HG03460 (cell line): ENCODE measurements around the gene ODAD4.

Experiments
- ATAC-seq: cut with Tn5 transposase; IDR thresholded peaks from one replicate; pipeline ENCODE4 v1.9.1; 2021; ENCODE audit not compliant: unreplicated experiment

Gene ODAD4

GRCh38 chr17:41971721-41972523, 41.5 kb downstream of the ODAD4 start:
- no peak for ATAC-seq

- ATAC-seq, result no peak
Measured at GRCh38 chr17:41972571-41973407, 42.4 kb downstream of the ODAD4 start.

DNA sequence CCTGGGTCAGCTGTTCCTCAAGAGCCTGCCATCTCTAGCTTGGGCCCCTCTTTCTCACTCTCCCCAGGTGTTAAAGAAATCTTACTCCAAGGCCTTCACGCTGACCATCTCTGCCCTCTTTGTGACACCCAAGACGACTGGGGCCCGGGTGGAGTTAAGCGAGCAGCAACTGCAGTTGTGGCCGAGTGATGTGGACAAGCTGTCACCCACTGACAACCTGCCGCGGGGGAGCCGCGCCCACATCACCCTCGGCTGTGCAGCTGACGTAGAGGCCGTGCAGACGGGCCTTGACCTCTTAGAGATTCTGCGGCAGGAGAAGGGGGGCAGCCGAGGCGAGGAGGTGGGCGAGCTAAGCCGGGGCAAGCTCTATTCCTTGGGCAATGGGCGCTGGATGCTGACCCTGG, 43.0 kb downstream of the ODAD4 start:
- no peak for ATAC-seq

DNA sequence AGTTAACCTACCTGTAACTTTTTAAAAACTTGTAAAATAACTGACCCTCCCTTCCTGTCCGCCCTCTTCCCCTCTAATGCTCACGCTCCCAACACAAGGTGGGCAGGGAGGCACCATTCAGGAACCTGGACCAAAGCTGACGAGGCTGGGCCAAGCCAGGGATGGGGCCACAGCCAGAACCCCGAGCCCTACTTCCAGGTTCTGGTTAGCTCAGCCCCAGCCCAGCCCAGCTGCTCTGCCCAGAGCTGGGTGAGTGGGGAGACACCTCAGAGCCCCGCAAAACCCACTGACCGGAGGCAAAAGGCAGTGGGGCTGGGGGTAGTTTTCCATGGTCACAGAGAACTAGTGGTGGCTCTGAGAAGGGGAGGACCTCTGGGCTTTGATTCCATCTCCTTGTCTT, 43.6 kb downstream of the ODAD4 start:
- ATAC-seq, result no peak

DNA sequence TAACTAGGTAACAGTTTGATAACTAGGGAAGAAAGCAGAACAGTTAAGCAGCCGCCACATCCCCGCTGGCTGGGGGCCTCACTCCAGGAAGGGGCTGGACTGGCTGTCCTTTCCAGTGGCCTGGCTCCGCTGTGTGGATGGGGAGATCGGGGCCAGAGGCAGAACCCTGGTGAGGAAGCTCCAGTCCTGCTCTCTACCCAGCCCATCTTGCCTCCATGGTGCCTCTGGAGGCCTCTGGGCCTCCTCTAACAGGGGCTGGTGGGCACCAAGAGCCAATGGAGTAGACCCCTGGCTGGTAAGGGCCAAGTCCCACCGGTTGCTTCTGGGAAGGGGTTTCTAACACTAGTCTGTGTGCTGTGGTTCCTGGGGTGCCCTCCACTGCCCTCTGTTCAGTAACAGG, 44.2 kb downstream of the ODAD4 start:
- no peak for ATAC-seq

GRCh38 chr17:41975099-41976083, 45.0 kb downstream of the ODAD4 start:
- no peak for ATAC-seq

- no peak for ATAC-seq
Measured at GRCh38 chr17:41976142-41976768, 45.8 kb downstream of the ODAD4 start.

GRCh38 chr17:41977991-41978390, 47.6 kb downstream of the ODAD4 start:
- ATAC-seq, result no peak

- no peak for ATAC-seq
Measured at GRCh38 chr17:41982026-41982760, 51.8 kb downstream of the ODAD4 start.

- ATAC-seq, result no peak
Measured at GRCh38 chr17:41984454-41984853, 54.0 kb downstream of the ODAD4 start.

- no peak for ATAC-seq
Measured at GRCh38 chr17:41985919-41986318, 55.5 kb downstream of the ODAD4 start.

- ATAC-seq, result no peak
Measured at GRCh38 chr17:41986634-41987033, 56.2 kb downstream of the ODAD4 start.

DNA sequence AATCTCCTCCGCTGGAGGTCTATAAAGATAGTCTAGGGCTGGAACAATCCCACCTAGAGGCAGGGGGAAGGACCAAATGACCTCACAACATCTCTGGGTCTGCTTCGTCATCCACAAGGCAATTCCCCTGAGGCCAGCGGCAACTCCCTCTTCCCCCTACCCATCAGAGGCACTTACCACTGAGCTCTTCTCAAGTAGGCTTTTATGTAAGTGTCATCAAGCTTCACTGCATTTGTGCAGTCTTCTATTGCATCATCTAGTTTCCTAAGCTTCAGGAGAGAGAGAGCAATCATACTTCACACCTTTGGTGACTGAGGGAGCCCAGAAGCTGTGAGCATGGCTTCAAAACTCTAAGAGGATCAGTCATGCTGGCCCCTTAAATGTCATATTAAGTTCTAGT, 57.2 kb downstream of the ODAD4 start:
- no peak for ATAC-seq

- no peak for ATAC-seq
Measured at GRCh38 chr17:41988418-41988817, 58.0 kb downstream of the ODAD4 start.

DNA sequence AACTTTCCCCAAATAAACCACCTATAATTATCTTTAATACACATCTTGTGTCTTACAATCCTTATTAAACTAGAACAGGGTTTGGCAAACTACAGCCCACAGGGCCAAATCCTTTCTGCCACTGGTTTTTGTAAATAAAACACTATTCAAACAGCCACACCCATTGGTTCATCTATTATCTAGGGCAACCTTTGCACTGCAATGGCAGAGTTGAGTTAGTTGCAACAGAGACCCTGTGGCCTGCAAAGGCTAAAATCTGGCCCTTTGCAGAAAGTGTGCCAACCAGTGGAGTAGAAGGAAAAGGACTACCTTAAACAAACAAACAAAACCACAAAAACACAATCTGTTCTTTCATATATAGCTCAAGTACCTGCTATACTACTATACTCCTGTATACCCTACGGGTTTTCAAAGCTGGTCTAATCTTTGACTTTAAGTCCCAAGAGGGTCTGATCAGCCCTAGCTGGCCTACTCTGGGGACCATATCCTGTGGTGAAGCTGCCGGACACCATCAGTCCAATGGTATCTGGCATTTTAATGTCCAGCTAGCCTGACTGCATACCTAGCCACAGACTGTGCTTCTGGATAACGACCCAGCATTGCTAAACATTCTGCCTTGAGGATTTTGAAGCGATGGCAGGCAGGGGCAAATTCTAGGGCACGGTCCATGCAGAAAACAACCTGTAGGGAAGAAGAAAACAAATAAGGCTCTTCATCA, 59.4 kb downstream of the ODAD4 start:
- ATAC-seq, result no peak

GRCh38 chr17:41992576-41992975, 62.2 kb downstream of the ODAD4 start:
- ATAC-seq, result no peak

DNA sequence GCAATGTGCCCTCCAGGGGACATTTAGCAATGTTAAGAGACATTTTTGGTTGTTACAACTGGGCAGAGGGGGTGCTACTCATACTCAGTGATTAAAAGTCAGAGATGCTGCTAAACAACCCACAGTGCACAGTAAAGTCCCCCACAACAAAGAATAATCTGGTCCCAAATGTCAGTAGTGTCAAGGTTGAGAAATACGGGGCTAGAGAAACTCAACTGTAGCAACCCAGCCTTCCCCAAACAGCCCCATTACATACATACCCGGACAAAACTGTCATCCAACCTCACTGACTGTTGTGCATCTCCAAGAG, 66.4 kb downstream of the ODAD4 start:
- no peak for ATAC-seq

GRCh38 chr17:41998497-41998896, 68.1 kb downstream of the ODAD4 start:
- ATAC-seq, result no peak

DNA sequence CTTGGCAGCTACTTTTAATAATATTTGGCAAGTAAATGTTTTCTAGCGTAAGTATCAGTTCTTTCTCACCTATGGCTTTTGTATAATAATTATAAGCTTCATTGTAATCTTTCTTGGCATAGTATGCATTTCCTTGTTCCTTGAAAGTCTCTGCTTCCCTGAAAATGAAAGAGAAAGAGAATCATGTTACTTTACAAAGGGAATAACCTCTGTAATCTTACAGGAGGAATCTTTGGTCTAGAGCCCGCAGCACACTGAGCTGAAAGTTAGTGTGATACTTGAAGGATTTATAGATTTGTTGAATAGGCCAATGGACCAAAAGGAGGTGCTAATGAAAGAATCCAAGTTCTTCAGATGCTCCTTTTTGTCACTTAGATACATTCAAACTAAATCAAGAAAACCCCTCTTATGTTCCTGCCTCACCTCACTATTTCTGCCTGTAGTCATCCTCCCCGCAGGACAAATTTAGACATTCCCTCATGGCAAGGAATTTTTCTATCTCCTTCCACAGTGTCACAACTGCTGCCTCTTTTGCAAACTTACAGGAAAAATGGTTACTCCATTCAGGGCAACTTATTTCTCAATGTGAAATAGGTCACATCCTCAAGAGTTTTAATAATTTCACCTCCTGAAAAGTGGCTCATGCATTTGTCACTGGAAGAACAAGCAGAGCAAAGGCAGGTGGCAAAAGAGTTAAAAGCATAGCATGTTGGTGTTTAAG, 70.2 kb downstream of the ODAD4 start:
- ATAC-seq, result no peak
